Measurements from ENCODE around the gene KCNQ5.

- TF ChIP-seq CTCF (conservative IDR thresholded peaks at IDR 0.05 in 1 of 2, IDR thresholded peaks at IDR 0.05 in 1 of 2; ENCODE audit: low read depth in 1 of 2, low read length in 2 of 2) = no peak
- no peak for TF ChIP-seq EZH2 (IDR thresholded peaks at IDR 0.05; ENCODE audit: low read length, missing control alignments)
Measured at GRCh38 chr6:72835749-72836148, 213.9 kb downstream of the KCNQ5 start.
